ENCODE measurements around the gene ZBTB1.
A peak's percentile ranks its signal among the peaks of the same experiment; 100 is the strongest.

- TF ChIP-seq POLR2AphosphoS5 (IDR thresholded peaks at IDR 0.05; ENCODE audit: low read length) (peak; percentile 59), ETV6 (conservative IDR thresholded peaks at IDR 0.05 in 1 of 2, IDR thresholded peaks at IDR 0.05 in 1 of 2; ENCODE audit: borderline replicate concordance in 1 of 2, low read depth in 1 of 2) (0 out of 4 replicates have a peak, but pooled peaks of 1 of the 2 experiments have one; percentile 2), CTCF (IDR thresholded peaks at IDR 0.05 in 2 of 3, conservative IDR thresholded peaks at IDR 0.05 in 1 of 3; ENCODE audit: control insufficient read depth in 2 of 3, extremely low read depth in 1 of 3, insufficient read depth in 1 of 3, low read depth in 3 of 3, low read length in 3 of 3) (no peak), JUND (IDR thresholded peaks at IDR 0.05; ENCODE audit: low read depth, low read length) (no peak), ZNF384 (IDR thresholded peaks at IDR 0.05; ENCODE audit: borderline replicate concordance, low read depth, low read length) (no peak), POLR2AphosphoS2 (IDR thresholded peaks at IDR 0.05; ENCODE audit: low read depth, low read length) (peak; percentile 80)
- TF ChIP-seq, protein P1, sequence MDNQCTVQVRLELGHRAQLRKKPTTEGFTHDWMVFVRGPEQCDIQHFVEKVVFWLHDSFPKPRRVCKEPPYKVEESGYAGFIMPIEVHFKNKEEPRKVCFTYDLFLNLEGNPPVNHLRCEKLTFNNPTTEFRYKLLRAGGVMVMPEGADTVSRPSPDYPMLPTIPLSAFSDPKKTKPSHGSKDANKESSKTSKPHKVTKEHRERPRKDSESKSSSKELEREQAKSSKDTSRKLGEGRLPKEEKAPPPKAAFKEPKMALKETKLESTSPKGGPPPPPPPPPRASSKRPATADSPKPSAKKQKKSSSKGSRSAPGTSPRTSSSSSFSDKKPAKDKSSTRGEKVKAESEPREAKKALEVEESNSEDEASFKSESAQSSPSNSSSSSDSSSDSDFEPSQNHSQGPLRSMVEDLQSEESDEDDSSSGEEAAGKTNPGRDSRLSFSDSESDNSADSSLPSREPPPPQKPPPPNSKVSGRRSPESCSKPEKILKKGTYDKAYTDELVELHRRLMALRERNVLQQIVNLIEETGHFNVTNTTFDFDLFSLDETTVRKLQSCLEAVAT (IDR thresholded peaks at IDR 0.05), result no peak; the same call in 1 of the 2 replicates
Measured at GRCh38 chr14:64503434-64504309, 898 bp upstream of the ZBTB1 start, which contains the start of gene ZBTB25.

Data from GM12878 (cell line).